BLaER1 treated with 17β-estradiol and CSF1 and Interleukin-3, amounts not matched to agents 10 nM and 100 nM (cell line): ENCODE measurements around the gene LIF.
"Not testable (repeated sequence)": the region's sequence is repeated elsewhere in the genome, so short reads cannot be mapped to it uniquely, and the experiment has no call there.

Source experiments
- H3K27ac ChIP-seq, 11 experiments: shearing (Covaris generic); formaldehyde crosslinking; 2 replicates each; pipeline ENCODE4 v1.8.1; 2022
- H3K27me3 ChIP-seq, 11 experiments: shearing (Covaris generic); formaldehyde crosslinking; 2 replicates each; pipeline ENCODE4 v1.8.1; 2022
- H3K36me3 ChIP-seq, 11 experiments: shearing (Covaris generic); formaldehyde crosslinking; 2 replicates each; pipeline ENCODE4 v1.8.1; 2022
- H3K4me1 ChIP-seq, 10 experiments: shearing (Covaris generic); formaldehyde crosslinking; 2 replicates each; pipeline ENCODE4 v1.8.1; 2022
- H3K4me2 ChIP-seq, 11 experiments: shearing (Covaris generic); formaldehyde crosslinking; 2 replicates each; pipeline ENCODE4 v1.8.1; 2022
- H3K4me3 ChIP-seq, 10 experiments: shearing (Covaris generic); formaldehyde crosslinking; 2 replicates each; pipeline ENCODE4 v1.8.1; 2022
- H3K9ac ChIP-seq, 11 experiments: shearing (Covaris generic); formaldehyde crosslinking; 2 replicates each; pipeline ENCODE4 v1.8.1; 2022
- H3K9me3 ChIP-seq, 11 experiments: shearing (Covaris generic); formaldehyde crosslinking; replicated peaks in 1 of 11; 2 replicates each; pipeline ENCODE4 v1.8.1; 2022
- H4K20me1 ChIP-seq, 11 experiments: shearing (Covaris generic); formaldehyde crosslinking; 2 replicates each; pipeline ENCODE4 v1.8.1; 2022
- Cebpa-rat ChIP-seq, 11 experiments: shearing (Covaris generic); IDR thresholded peaks; 2 replicates each; pipeline ENCODE4 v1.8.1; 2022

The LIF gene

DNA sequence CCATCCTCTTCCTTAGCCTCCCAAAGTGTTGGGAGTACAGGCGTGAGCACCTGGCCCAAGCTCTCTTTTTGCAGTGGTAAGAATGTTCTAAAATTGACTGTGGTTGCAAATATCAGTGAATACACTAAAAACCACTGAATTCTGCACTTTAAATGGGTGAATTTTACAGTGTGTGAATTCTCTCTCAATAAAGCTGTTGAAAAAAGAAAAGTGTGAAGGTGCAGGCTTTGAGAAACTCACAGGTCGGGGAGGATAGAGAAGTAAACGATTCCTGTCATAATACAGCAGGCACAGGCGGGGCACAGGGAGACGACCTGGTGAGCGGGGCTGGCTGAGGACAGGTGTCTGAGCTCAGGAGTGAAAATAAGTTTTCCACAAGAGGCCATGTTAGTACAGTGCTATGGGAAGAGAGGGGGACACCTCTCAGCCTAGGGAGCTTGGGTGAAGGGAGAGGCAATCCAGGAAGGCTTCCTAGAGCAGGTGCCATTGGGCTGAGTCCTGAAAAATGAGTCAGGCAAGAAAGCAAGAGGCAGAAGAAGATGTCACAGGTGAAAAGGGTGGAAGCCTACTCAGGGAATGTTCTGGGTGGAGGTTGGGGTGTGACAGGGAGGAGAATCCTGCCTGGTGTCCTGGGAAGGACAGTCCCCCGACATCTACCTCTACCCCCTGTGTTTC lies 26.1 kb downstream of the LIF start:
- no peak overlapping the region for H3K4me3 ChIP-seq
- H4K20me1 ChIP-seq: peaks cover 0 to 6% (median 0%) of the 10 kb centered on the region in 11 experiments; a peak in 1 of 22 replicates
- H3K27me3 ChIP-seq: peaks cover 0 to 24% (median 0%) of the 10 kb centered on the region in 11 experiments; a peak in 8 of 22 replicates
- no peak for TF ChIP-seq Cebpa-rat (IDR thresholded peaks at IDR 0.05)
- H3K9ac ChIP-seq: peak overlapping the region in 3 of 11 experiments; percentile 1 to 21 (median 10); a peak in 2 of 22 replicates
- H3K27ac ChIP-seq: peak overlapping the region in 4 of 11 experiments; percentile 28 to 46 (median 40); a peak in 5 of 22 replicates
- no peaks in the 10 kb centered on the region for H3K9me3 ChIP-seq
- H3K4me1 ChIP-seq: peaks cover 30 to 67% (median 57%) of the 10 kb centered on the region in 10 experiments
- peak overlapping the region in 9 of 11 experiments; percentile 57 to 90 (median 76); a peak in 17 of 22 replicates for H3K4me2 ChIP-seq
- H3K36me3 ChIP-seq: no peaks in the 10 kb centered on the region

- no peak for TF ChIP-seq Cebpa-rat (IDR thresholded peaks at IDR 0.05)
- Histone ChIP-seq H3K27me3 (peaks cover 0 to 24% (median 0%) of the 10 kb centered on the region in 11 experiments; a peak in 8 of 22 replicates), H3K4me1 (peaks cover 27 to 66% (median 51%) of the 10 kb centered on the region in 10 experiments), H4K20me1 (peaks cover 0 to 6% (median 0%) of the 10 kb centered on the region in 11 experiments; a peak in 1 of 22 replicates), H3K4me3 (no peak overlapping the region), H3K36me3 (no peaks in the 10 kb centered on the region), H3K27ac (no peak overlapping the region), H3K4me2 (peak overlapping the region in 5 of 11 experiments; percentile 57 to 90 (median 80); a peak in 6 of 22 replicates), H3K9ac (no peak overlapping the region), H3K9me3 (no peaks in the 10 kb centered on the region)
Measured at GRCh38 chr22:30219668-30220278, 26.8 kb downstream of the LIF start.

DNA sequence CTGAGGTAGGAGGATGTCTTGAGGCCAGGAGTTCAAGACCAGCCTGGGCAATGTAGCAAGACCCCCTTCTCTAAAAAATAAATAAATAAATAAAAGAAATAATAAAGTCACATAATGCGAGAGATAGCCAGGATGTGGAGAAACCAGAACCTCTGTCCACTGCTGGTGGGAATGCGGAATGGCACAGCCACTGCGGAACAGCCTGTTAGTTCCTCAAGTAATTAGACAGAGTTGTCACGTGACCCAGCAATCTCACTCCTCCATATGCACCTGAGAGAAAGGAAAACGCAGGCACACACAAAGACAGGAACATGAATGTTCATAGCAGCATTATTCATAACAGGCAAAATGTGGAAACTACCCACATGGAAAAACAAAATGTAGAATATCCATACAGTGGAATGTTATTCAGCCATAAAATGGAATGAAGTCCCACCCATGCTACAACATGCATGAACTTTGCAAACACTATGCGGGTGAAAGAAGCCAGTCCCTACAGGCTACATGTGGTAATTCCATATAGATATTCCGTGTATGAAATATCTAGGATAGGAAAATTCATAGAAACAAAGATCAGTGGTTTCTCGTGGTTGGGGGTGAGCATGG lies 27.4 kb downstream of the LIF start:
- Histone ChIP-seq H3K27me3 (peaks cover 0 to 24% (median 0%) of the 10 kb centered on the region in 11 experiments; a peak in 8 of 22 replicates), H3K27ac (no peak overlapping the region), H3K9ac (no peak overlapping the region), H3K36me3 (no peaks in the 10 kb centered on the region), H3K4me3 (no peak overlapping the region), H4K20me1 (peaks cover 0 to 6% (median 0%) of the 10 kb centered on the region in 11 experiments; a peak in 1 of 22 replicates), H3K4me2 (no peak overlapping the region), H3K4me1 (peaks cover 25 to 66% (median 49%) of the 10 kb centered on the region in 10 experiments), H3K9me3 (no peaks in the 10 kb centered on the region)
- TF ChIP-seq Cebpa-rat (IDR thresholded peaks at IDR 0.05): no peak

- Histone ChIP-seq H3K27ac (no peak overlapping the region; a peak in 1 of 22 replicates), H4K20me1 (peaks cover 0 to 6% (median 0%) of the 10 kb centered on the region in 11 experiments; a peak in 1 of 22 replicates), H3K27me3 (peaks cover 0 to 24% (median 0%) of the 10 kb centered on the region in 11 experiments; a peak in 8 of 22 replicates), H3K9ac (no peak overlapping the region; a peak in 1 of 22 replicates), H3K4me2 (no peak overlapping the region; a peak in 1 of 22 replicates), H3K4me1 (peaks cover 25 to 65% (median 48%) of the 10 kb centered on the region in 10 experiments), H3K4me3 (no peak overlapping the region), H3K36me3 (no peaks in the 10 kb centered on the region), H3K9me3 (no peaks in the 10 kb centered on the region)
- TF ChIP-seq Cebpa-rat (IDR thresholded peaks at IDR 0.05): no peak
Measured at GRCh38 chr22:30217698-30218560, 28.6 kb downstream of the LIF start.

DNA sequence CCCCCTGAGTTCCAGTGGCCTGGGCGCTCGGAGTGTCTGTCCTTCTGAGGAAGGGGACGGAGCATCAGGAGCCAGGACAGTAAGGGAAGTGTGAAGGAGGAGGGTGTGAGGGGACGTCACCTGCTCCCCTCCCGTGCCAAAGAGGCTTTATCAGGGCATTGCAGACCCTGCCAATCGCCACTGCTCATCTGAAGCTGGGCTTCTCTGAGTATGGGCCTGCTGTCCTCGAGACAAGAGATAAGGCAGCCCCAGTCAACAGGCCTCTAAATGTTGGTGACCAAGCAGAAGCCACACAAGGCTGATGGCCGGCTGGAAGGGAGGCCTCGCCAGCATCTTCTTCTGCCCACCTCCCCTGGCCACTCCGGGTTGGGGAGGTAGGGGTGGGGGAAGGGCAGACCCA lies 29.8 kb downstream of the LIF start:
- no peak overlapping the region for H3K4me3 ChIP-seq
- TF ChIP-seq Cebpa-rat (IDR thresholded peaks at IDR 0.05): no peak
- no peaks in the 10 kb centered on the region for H3K9me3 ChIP-seq
- H3K9ac ChIP-seq: no peak overlapping the region
- no peak overlapping the region for H3K4me2 ChIP-seq
- no peaks in the 10 kb centered on the region for H3K36me3 ChIP-seq
- no peak overlapping the region for H3K27ac ChIP-seq
- H4K20me1 ChIP-seq: peaks cover 0 to 6% (median 0%) of the 10 kb centered on the region in 11 experiments; a peak in 1 of 22 replicates
- H3K4me1 ChIP-seq: peaks cover 37 to 65% (median 50%) of the 10 kb centered on the region in 10 experiments
- H3K27me3 ChIP-seq: peaks cover 0 to 18% (median 0%) of the 10 kb centered on the region in 11 experiments; a peak in 8 of 22 replicates

- not testable (repeated sequence) for H3K36me3 ChIP-seq, H3K27ac ChIP-seq, H4K20me1 ChIP-seq, H3K9me3 ChIP-seq, H3K9ac ChIP-seq, H3K4me3 ChIP-seq, H3K4me2 ChIP-seq
- peaks cover 33 to 65% (median 50%) of the 10 kb centered on the region in 10 experiments for H3K4me1 ChIP-seq
- H3K27me3 ChIP-seq: peaks cover 0 to 13% (median 0%) of the 10 kb centered on the region in 11 experiments; a peak in 8 of 22 replicates
Measured at GRCh38 chr22:30216272-30216671, 30.3 kb downstream of the LIF start.

DNA sequence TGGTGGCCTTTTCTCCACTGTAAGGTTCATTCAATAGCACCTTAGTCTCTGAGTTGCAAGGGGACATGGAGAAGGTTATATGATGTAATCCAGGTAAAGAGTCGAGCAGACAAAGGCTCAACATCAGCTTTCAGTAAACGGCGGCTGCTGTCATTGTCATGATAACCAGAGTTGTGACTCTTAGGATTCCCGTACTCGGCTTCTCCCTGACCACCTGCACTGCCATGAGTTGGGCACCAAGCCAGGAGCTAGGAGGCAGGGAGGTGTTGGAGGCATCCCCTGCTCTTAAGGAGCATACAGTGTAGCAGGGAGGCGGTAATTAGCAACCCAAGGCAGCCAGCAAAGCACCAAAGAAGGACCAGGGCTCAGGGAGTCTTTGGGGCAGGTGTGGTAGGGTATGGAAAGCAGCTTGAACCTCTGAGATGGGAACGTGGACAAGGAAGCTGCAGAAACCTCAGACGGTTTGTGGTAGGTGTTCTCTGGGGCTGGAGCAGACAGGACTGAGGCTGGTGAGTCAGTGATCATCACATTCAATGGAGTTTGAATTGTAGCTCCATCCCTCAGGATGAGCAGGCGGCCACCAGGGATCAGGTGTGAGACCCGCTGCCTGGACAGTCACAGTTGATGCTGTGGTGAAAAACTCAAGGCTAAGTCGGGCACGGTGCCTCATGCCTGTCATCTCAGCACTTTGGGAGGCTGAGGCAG lies 31.7 kb downstream of the LIF start:
- Histone ChIP-seq H3K36me3 (no peaks in the 10 kb centered on the region), H3K9ac (no peak overlapping the region), H3K4me1 (peaks cover 23 to 55% (median 45%) of the 10 kb centered on the region in 10 experiments)

More for the DNA sequence above, 31.7 kb downstream of the LIF start:
- Histone ChIP-seq H4K20me1 (no peaks in the 10 kb centered on the region), H3K9me3 (no peaks in the 10 kb centered on the region), H3K4me2 (peak overlapping the region in 8 of 11 experiments; percentile 14 to 92 (median 40); a peak in 8 of 22 replicates), H3K4me3 (no peak overlapping the region), H3K27me3 (no peaks in the 10 kb centered on the region; a peak in 1 of 22 replicates), H3K27ac (no peak overlapping the region)
- TF ChIP-seq Cebpa-rat (IDR thresholded peaks at IDR 0.05): no peak
